IMR-90 (cell line): ENCODE results near the gene BRD1. TPM values are rescaled to one million over a fixed set of nuclear protein-coding genes. Genes with fewer than 3 reads are reported as not detected.

Experiments
- ATAC-seq: fragments of 200-7000 bp; cut with Tn5 transposase; 2 replicates; pipeline ENCODE4 v1.9.1; 2020; ENCODE audit warnings: low read depth, mild to moderate bottlenecking, moderate library complexity
- BruUV-seq: library from RNA; stranded (reverse); fragments of 400-500 nt; replicated peaks from 2 replicates; lab custom pipeline; 2021; lab: Mats Ljungman, UMichigan
- CTCF ChIA-PET: fragments of 300-600 bp; formaldehyde crosslinking; extraction: SDS; loops from one replicate; lab custom pipeline; 2021; ENCODE audit warnings: antibody characterized with exemption; lab: Yijun Ruan, JAX
- POLR2A ChIA-PET: fragments of 300-600 bp; sonication (Branson Sonifier 250); formaldehyde crosslinking; loops from one replicate; lab custom pipeline; 2022; ENCODE audit warnings: antibody characterized with exemption; ENCODE audit not compliant: unreplicated experiment; lab: Charles Lee
- DNase-seq: peaks from one replicate; pipeline ENCODE4 v3.0.0; 2013
- H2AFZ ChIP-seq: replicated peaks from 2 replicates; pipeline ENCODE3; 2013; ENCODE audit warnings: low read length, mild to moderate bottlenecking; ENCODE audit not compliant: poor library complexity
- H2AK5ac ChIP-seq: 2 replicates; pipeline ENCODE4 v1.6.1; 2013; ENCODE audit warnings: low read depth, low read length, inconsistent platforms
- H2AK9ac ChIP-seq: replicated peaks from 2 replicates; pipeline ENCODE3; 2013; ENCODE audit warnings: mild to moderate bottlenecking, low read depth, low read length, moderate library complexity; ENCODE audit not compliant: poor library complexity
- H2BK120ac ChIP-seq: 2 replicates; pipeline ENCODE4 v1.6.1; 2013; ENCODE audit warnings: low read depth, low read length, inconsistent platforms
- H2BK15ac ChIP-seq: 3 replicates; pipeline ENCODE4 v1.6.1; 2013; ENCODE audit warnings: low read depth, low read length, inconsistent platforms
- H2BK20ac ChIP-seq: 2 replicates; pipeline ENCODE4 v1.6.1; 2013; ENCODE audit warnings: low read depth, mild to moderate bottlenecking, inconsistent platforms, low read length, moderate library complexity
- H2BK5ac ChIP-seq: 2 replicates; pipeline ENCODE4 v1.6.1; 2013; ENCODE audit warnings: mild to moderate bottlenecking, low read depth, low read length, inconsistent platforms; ENCODE audit not compliant: poor library complexity, severe bottlenecking
- H3K14ac ChIP-seq: replicated peaks from 2 replicates; pipeline ENCODE4 v1.6.1; 2013; ENCODE audit warnings: low read depth, low read length, inconsistent platforms
- H3K18ac ChIP-seq: 2 replicates; pipeline ENCODE4 v1.6.1; 2013; ENCODE audit warnings: low read depth, low read length, control low read depth
- H3K23ac ChIP-seq: 2 replicates; pipeline ENCODE4 v1.6.1; 2013; ENCODE audit warnings: low read depth, low read length, inconsistent platforms
- H3K27ac ChIP-seq: 2 replicates; pipeline ENCODE4 v1.5.1; 2013; ENCODE audit warnings: mild to moderate bottlenecking, control low read depth, low read length; ENCODE audit not compliant: insufficient read depth
- H3K27me3 ChIP-seq: 2 replicates; pipeline ENCODE4 v1.6.1; 2013; ENCODE audit warnings: low read length; ENCODE audit not compliant: control insufficient read depth, insufficient read depth
- H3K36me3 ChIP-seq: 2 replicates; pipeline ENCODE4 v1.6.1; 2013; ENCODE audit warnings: low read length, mixed read lengths; ENCODE audit not compliant: control insufficient read depth, insufficient read depth
- H3K4ac ChIP-seq: 2 replicates; pipeline ENCODE4 v1.6.1; 2013; ENCODE audit warnings: low read depth, low read length, inconsistent platforms
- H3K4me1 ChIP-seq: 2 replicates; pipeline ENCODE4 v1.6.1; 2013; ENCODE audit warnings: low read length, mixed read lengths; ENCODE audit not compliant: control insufficient read depth, insufficient read depth
- H3K4me2 ChIP-seq: 2 replicates; pipeline ENCODE4 v1.6.1; 2013; ENCODE audit warnings: low read depth, mild to moderate bottlenecking, control low read depth, low read length, moderate library complexity
- H3K4me3 ChIP-seq: 2 replicates; pipeline ENCODE4 v1.5.1; 2013; ENCODE audit warnings: low read depth, mild to moderate bottlenecking, control low read depth, low read length, moderate library complexity; ENCODE audit not compliant: insufficient read depth
- H3K56ac ChIP-seq: 2 replicates; pipeline ENCODE4 v1.6.1; 2013; ENCODE audit warnings: low read length, inconsistent platforms; ENCODE audit not compliant: insufficient read depth; ENCODE audit errors: extremely low read depth
- H3K79me1 ChIP-seq, 2 experiments: 2 replicates each; pipeline ENCODE4 v1.6.1; 2013; ENCODE audit warnings: low read length in 2 of 2, inconsistent platforms in 1 of 2, low read depth in 1 of 2
- H3K9ac ChIP-seq: 2 replicates; pipeline ENCODE4 v1.6.1; 2013; ENCODE audit warnings: low read depth, low read length, control low read depth
- H3K9me1 ChIP-seq: 2 replicates; pipeline ENCODE4 v1.6.1; 2013; ENCODE audit warnings: low read length, inconsistent platforms; ENCODE audit not compliant: insufficient read depth
- H3K9me3 ChIP-seq: 2 replicates; pipeline ENCODE4 v1.6.1; 2013; ENCODE audit warnings: low read length; ENCODE audit not compliant: control insufficient read depth, insufficient read depth
- H4K20me1 ChIP-seq: 2 replicates; pipeline ENCODE4 v1.6.1; 2013; ENCODE audit warnings: low read length, inconsistent platforms; ENCODE audit not compliant: insufficient read depth
- H4K5ac ChIP-seq: 2 replicates; pipeline ENCODE4 v1.6.1; 2013; ENCODE audit warnings: mild to moderate bottlenecking, low read depth, low read length, control low read depth
- H4K8ac ChIP-seq, 2 experiments: 2 replicates each; pipeline ENCODE4 v1.6.1; 2013; ENCODE audit warnings: low read depth in 2 of 2, low read length in 2 of 2, control low read depth in 1 of 2, inconsistent platforms in 1 of 2
- H4K91ac ChIP-seq: 2 replicates; pipeline ENCODE4 v1.6.1; 2013; ENCODE audit warnings: low read depth, low read length, inconsistent platforms; ENCODE audit not compliant: insufficient read depth
- MAZ ChIP-seq: IDR thresholded peaks from 2 replicates; pipeline ENCODE4 v1.6.1; 2012; ENCODE audit warnings: low read depth, mild to moderate bottlenecking, low read length, improper control_type of control experiment, moderate library complexity, borderline replicate concordance
- MXI1 ChIP-seq: IDR thresholded peaks from 2 replicates; pipeline ENCODE4 v1.6.1; 2012; ENCODE audit warnings: low read depth, mild to moderate bottlenecking, low read length, moderate library complexity, borderline replicate concordance
- NFE2L2 ChIP-seq: fragments of 150-350 bp; IDR thresholded peaks from 2 replicates; pipeline ENCODE4 v1.6.1; 2016; ENCODE audit warnings: low read depth, mild to moderate bottlenecking, low read length
- WGBS, 2 experiments: methylation state at CpG; one replicate each; pipeline versions ENCODE4 v1.1.5 to v1.1.7; 2013; ENCODE audit warnings: missing lambda C conversion rate in 2 of 2; ENCODE audit not compliant: insufficient read length in 1 of 2; ENCODE audit errors: extremely low coverage in 2 of 2; 5-methylcytosine and 5-hydroxymethylcytosine counted together
- dilution Hi-C: fragments of 300-500 bp; cut with HindIII; formaldehyde crosslinking; loops from one replicate; pipeline ENCODE4 v1.14.3; 2018; ENCODE audit warnings: low sequenced_read_pairs; ENCODE audit not compliant: unreplicated experiment
- in situ Hi-C: fragments of 300-500 bp; cut with MboI; formaldehyde crosslinking; loops from 3 replicates; pipeline ENCODE4 v1.14.3; 2019; ENCODE audit warnings: low sequenced_read_pairs, inconsistent platforms, mixed read lengths
- intact Hi-C: fragments of 100-400 bp; cut with micrococcal nuclease; formaldehyde crosslinking; loops from 2 replicates; pipeline ENCODE4 v1.10.0; 2022
- polyA plus RNA-seq, 3 experiments: library from polyadenylated mRNA; depleted of rRNA; stranded (reverse); fragments of >200 nt; gene quantifications; 2 replicates each; pipeline ENCODE4 v1.2.3, GENCODE V29; 2012; ENCODE audit warnings: low replicate concordance in 1 of 3
- total RNA-seq: library from RNA; depleted of rRNA; stranded (reverse); fragments of >200 nt; gene quantifications from 2 replicates; pipeline ENCODE4 v1.2.3, GENCODE V29; 2012

BRD1 gene
- total and polyA plus RNA-seq, 2 of the 4 experiments (the other 2 are of a cell fraction): 10.0 to 10.6 TPM

DNA sequence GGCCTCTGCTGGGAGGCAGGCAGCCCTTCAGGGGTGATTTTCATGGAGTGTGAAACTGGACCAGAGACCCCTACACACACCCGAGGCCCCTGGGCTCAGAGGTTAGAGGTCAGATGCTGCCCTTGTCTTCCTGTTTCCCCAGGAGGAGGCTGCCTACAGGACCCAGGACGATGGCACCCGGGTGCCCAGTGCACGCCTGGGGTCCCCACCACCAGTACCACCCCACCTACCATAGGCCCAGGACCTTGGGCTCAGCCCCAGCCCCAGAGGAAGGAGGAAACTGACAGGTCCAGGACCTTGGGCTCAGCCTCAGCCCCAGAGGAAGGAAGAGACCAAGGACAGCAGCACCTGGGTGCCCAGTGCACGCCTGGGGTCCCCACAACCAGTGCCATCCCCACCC is 79.2 kb downstream of the BRD1 start:
- Histone ChIP-seq H3K9ac (no peak overlapping the region), H3K56ac (no peak overlapping the region), H4K8ac (no peak overlapping the region), H2BK15ac (no peak overlapping the region), H2AK9ac (no peak overlapping the region), H3K36me3 (no peaks in the 10 kb centered on the region), H2BK120ac (no peak overlapping the region), H3K9me1 (no peaks in the 10 kb centered on the region), H2BK20ac (no peak overlapping the region), H3K9me3 (peaks cover 5% of the 10 kb centered on the region), H3K79me1 (no peaks in the 10 kb centered on the region), H3K23ac (no peak overlapping the region), H4K91ac (no peak overlapping the region), H3K27me3 (peaks cover 5% of the 10 kb centered on the region; the same call in 1 of the 2 replicates), H4K20me1 (no peaks in the 10 kb centered on the region), H2BK5ac (no peak overlapping the region), H3K14ac (no peak overlapping the region), H3K4me3 (no peak overlapping the region), H4K5ac (no peak overlapping the region), H2AFZ (no peak overlapping the region), H3K4me2 (no peak overlapping the region), H3K18ac (no peak overlapping the region), H3K4ac (no peak overlapping the region), H3K4me1 (no peaks in the 10 kb centered on the region), H2AK5ac (no peak overlapping the region), H3K27ac (no peak overlapping the region)
- TF ChIP-seq MAZ (no peak), NFE2L2 (no peak), MXI1 (no peak)
- dilution Hi-C loops (no loop called here), intact Hi-C loops (no loop called here), in situ Hi-C loops (no loop called here)
- ATAC-seq (no peak), DNase-seq (no peak)
- BruUV-seq: no TSS peak
- ChIA-PET CTCF (no interaction called here), POLR2A (no interaction called here)
- no CpG with 5 or more reads among the region's 5 CpGs for WGBS, 2 experiments
